Upper lobe of left lung (tissue), 4 donors: ENCODE measurements around the gene MDM2.

ENCODE experiments used
- CTCF ChIP-seq, 6 experiments: fragments of 450-650 bp in 4 of 6; fragments of 200-600 bp in 2 of 6; sonication (generic) in 2 of 6; IDR thresholded peaks; one replicate each; pipeline ENCODE4 v1.5.1; 2016 to 2019; ENCODE audit warnings: antibody characterized with exemption in 6 of 6
- POLR2A ChIP-seq, 4 donors: fragments of 450-650 bp; IDR thresholded peaks; one replicate each; pipeline ENCODE4 v1.5.1; 2016 to 2017; ENCODE audit warnings: antibody characterized with exemption in 4 of 4, mild to moderate bottlenecking in 2 of 4

GRCh38 chr12:68761901-68762630, 45.9 kb upstream of the MDM2 start:
- TF ChIP-seq CTCF (IDR thresholded peaks at IDR 0.05) (no peak), POLR2A (IDR thresholded peaks at IDR 0.05) (no peak)
